ENCODE data around the gene UBE2H. TPM values are rescaled to one million over a fixed set of nuclear protein-coding genes. Genes with fewer than 3 reads are reported as not detected.

The UBE2H gene
- total RNA-seq, 1 donor from 2014 or later = 194 TPM

DNA sequence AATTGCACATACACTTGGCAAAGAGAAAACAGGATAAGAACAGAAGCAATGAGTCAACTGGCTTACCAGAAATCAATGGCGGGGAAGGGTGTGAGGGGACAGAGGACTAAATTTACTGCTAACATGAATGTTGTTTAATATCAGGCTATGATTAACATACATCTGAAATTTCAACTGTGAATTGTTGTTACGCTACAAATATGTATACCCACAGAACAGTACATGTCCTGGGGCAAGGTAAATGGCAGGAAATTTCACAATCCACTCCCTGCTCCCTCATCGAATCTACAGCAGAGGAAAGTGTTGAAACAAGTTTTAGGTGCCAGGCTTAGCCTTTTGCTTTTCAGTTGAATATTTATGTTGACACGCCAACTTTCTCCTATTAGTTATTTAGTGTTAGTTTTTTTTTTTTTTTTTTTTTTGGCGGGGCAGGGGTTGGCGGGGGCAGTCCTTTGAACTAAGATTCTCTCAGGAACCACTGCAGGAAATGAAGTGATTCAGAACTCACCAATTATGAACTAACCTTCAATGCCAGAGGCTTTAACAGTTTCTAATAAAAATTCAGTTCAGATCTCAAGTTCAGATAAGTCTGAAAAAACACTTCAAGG is 99.0 kb downstream of the UBE2H start:
- no peak overlapping the region for H3K4me3 ChIP-seq (ENCODE audit: insufficient read depth, low read depth, low read length)
- peaks cover 53% of the 10 kb centered on the region for H3K79me2 ChIP-seq (ENCODE audit: insufficient read depth, low read length)
- H3K4me2 ChIP-seq (ENCODE audit: low read length) = peak overlapping the region; percentile 48
- peaks cover 10% of the 10 kb centered on the region for H3K36me3 ChIP-seq (ENCODE audit: insufficient read depth, low read length)
- Mint-ChIP-seq H3K27ac (ENCODE audit: unreplicated experiment) (peak overlapping the region; percentile 47), H3K27me3 (ENCODE audit: low read depth, unreplicated experiment) (no peaks in the 10 kb centered on the region), H3K36me3 (ENCODE audit: low read depth, unreplicated experiment) (peaks cover 5% of the 10 kb centered on the region), H3K4me3 (ENCODE audit: unreplicated experiment) (no peak overlapping the region), H3K9me3 (ENCODE audit: unreplicated experiment) (no peaks in the 10 kb centered on the region), H3K4me1 (ENCODE audit: low read depth, unreplicated experiment) (peaks cover 31% of the 10 kb centered on the region)
- no peaks in the 10 kb centered on the region for H3K9me3 ChIP-seq (ENCODE audit: insufficient read depth, low read depth, low read length)
- TF ChIP-seq, protein P1, sequence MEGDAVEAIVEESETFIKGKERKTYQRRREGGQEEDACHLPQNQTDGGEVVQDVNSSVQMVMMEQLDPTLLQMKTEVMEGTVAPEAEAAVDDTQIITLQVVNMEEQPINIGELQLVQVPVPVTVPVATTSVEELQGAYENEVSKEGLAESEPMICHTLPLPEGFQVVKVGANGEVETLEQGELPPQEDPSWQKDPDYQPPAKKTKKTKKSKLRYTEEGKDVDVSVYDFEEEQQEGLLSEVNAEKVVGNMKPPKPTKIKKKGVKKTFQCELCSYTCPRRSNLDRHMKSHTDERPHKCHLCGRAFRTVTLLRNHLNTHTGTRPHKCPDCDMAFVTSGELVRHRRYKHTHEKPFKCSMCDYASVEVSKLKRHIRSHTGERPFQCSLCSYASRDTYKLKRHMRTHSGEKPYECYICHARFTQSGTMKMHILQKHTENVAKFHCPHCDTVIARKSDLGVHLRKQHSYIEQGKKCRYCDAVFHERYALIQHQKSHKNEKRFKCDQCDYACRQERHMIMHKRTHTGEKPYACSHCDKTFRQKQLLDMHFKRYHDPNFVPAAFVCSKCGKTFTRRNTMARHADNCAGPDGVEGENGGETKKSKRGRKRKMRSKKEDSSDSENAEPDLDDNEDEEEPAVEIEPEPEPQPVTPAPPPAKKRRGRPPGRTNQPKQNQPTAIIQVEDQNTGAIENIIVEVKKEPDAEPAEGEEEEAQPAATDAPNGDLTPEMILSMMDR (IDR thresholded peaks at IDR 0.05; ENCODE audit: insufficient read depth, low read depth, low read length) = no peak
- TF ChIP-seq EZH2 (IDR thresholded peaks at IDR 0.05; ENCODE audit: insufficient read depth, low read length) = no peak
- no peaks in the 10 kb centered on the region for H3K27me3 ChIP-seq (ENCODE audit: insufficient read depth, low read length)
- peak overlapping the region; percentile 77 for H3K27ac ChIP-seq (ENCODE audit: low read depth, low read length)
- peaks cover 3% of the 10 kb centered on the region for H4K20me1 ChIP-seq (ENCODE audit: insufficient read depth, low read length)
- no peak overlapping the region for H2AFZ ChIP-seq (ENCODE audit: low read depth, low read length)
- peak overlapping the region; percentile 30 for H3K9ac ChIP-seq (ENCODE audit: low read length)
- FAIRE-seq = no peak
- H3K4me1 ChIP-seq (ENCODE audit: insufficient read depth, low read length) = peaks cover 36% of the 10 kb centered on the region
- DNase-seq (ENCODE audit: low read depth) = no peak

DNA sequence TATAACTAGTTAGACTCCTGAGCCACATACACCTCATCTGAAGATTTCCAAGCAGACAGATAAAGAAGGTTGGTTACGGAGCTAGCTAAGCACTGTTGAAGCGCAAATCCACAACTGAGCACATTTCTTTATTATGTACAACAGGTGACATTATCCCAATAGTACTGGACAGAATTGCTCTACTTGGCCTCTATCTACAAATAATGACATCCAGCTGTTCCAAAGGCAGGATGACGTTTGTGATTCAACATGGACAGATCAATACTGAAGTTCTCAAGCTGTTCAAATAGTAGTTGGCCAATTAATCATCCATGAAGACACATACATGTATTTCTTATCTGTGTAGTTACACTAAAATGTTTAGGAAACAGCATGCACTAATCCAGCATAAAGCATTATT is 101.0 kb downstream of the UBE2H start:
- Mint-ChIP-seq H3K27ac (ENCODE audit: unreplicated experiment) (no peak overlapping the region), H3K27me3 (ENCODE audit: low read depth, unreplicated experiment) (no peaks in the 10 kb centered on the region)

GRCh38 chr7:129851174-129851573 is 101.6 kb downstream of the UBE2H start:
- peaks cover 6% of the 10 kb centered on the region for H3K36me3 Mint-ChIP-seq (ENCODE audit: low read depth, unreplicated experiment)
- H3K9ac ChIP-seq (ENCODE audit: low read length) = no peak overlapping the region
- H4K20me1 ChIP-seq (ENCODE audit: insufficient read depth, low read length) = peaks cover 8% of the 10 kb centered on the region
- H3K27ac Mint-ChIP-seq (ENCODE audit: unreplicated experiment) = no peak overlapping the region
- H3K9me3 Mint-ChIP-seq (ENCODE audit: unreplicated experiment) = no peaks in the 10 kb centered on the region
- H3K4me3 ChIP-seq (ENCODE audit: insufficient read depth, low read depth, low read length) = no peak overlapping the region
- no peak overlapping the region for H3K27ac ChIP-seq (ENCODE audit: low read depth, low read length)
- DNase-seq (ENCODE audit: low read depth) (no peak), FAIRE-seq (no peak)
- peaks cover 48% of the 10 kb centered on the region for H3K4me1 ChIP-seq (ENCODE audit: insufficient read depth, low read length)
- H3K27me3 Mint-ChIP-seq (ENCODE audit: low read depth, unreplicated experiment) = no peaks in the 10 kb centered on the region
- H3K4me3 Mint-ChIP-seq (ENCODE audit: unreplicated experiment) = no peak overlapping the region
- no peaks in the 10 kb centered on the region for H3K9me3 ChIP-seq (ENCODE audit: insufficient read depth, low read depth, low read length)
- TF ChIP-seq, protein P1 (IDR thresholded peaks at IDR 0.05; ENCODE audit: insufficient read depth, low read depth, low read length) = no peak
- no peak for TF ChIP-seq EZH2 (IDR thresholded peaks at IDR 0.05; ENCODE audit: insufficient read depth, low read length)
- H3K79me2 ChIP-seq (ENCODE audit: insufficient read depth, low read length) = peaks cover 50% of the 10 kb centered on the region
- no peak overlapping the region for H3K4me2 ChIP-seq (ENCODE audit: low read length)
- H3K27me3 ChIP-seq (ENCODE audit: insufficient read depth, low read length) = no peaks in the 10 kb centered on the region
- H3K36me3 ChIP-seq (ENCODE audit: insufficient read depth, low read length) = peaks cover 2% of the 10 kb centered on the region
- H3K4me1 Mint-ChIP-seq (ENCODE audit: low read depth, unreplicated experiment) = peaks cover 35% of the 10 kb centered on the region
- no peak overlapping the region for H2AFZ ChIP-seq (ENCODE audit: low read depth, low read length)

More for the DNA sequence above, 101.0 kb downstream of the UBE2H start:
- H3K27me3 ChIP-seq (ENCODE audit: insufficient read depth, low read length) = no peaks in the 10 kb centered on the region
- H3K79me2 ChIP-seq (ENCODE audit: insufficient read depth, low read length) = peaks cover 52% of the 10 kb centered on the region
- no peak overlapping the region for H3K4me3 Mint-ChIP-seq (ENCODE audit: unreplicated experiment)
- H3K4me1 Mint-ChIP-seq (ENCODE audit: low read depth, unreplicated experiment) = peaks cover 29% of the 10 kb centered on the region
- H4K20me1 ChIP-seq (ENCODE audit: insufficient read depth, low read length) = peaks cover 3% of the 10 kb centered on the region
- H3K9me3 ChIP-seq (ENCODE audit: insufficient read depth, low read depth, low read length) = no peaks in the 10 kb centered on the region
- no peaks in the 10 kb centered on the region for H3K9me3 Mint-ChIP-seq (ENCODE audit: unreplicated experiment)
- no peak for DNase-seq (ENCODE audit: low read depth)
- H3K4me3 ChIP-seq (ENCODE audit: insufficient read depth, low read depth, low read length) = no peak overlapping the region
- peaks cover 48% of the 10 kb centered on the region for H3K4me1 ChIP-seq (ENCODE audit: insufficient read depth, low read length)
- peaks cover 9% of the 10 kb centered on the region for H3K36me3 ChIP-seq (ENCODE audit: insufficient read depth, low read length)
- no peak overlapping the region for H3K4me2 ChIP-seq (ENCODE audit: low read length)
- no peak overlapping the region for H3K9ac ChIP-seq (ENCODE audit: low read length)
- peaks cover 8% of the 10 kb centered on the region for H3K36me3 Mint-ChIP-seq (ENCODE audit: low read depth, unreplicated experiment)
- no peak for FAIRE-seq
- no peak overlapping the region for H2AFZ ChIP-seq (ENCODE audit: low read depth, low read length)
- no peak overlapping the region for H3K27ac ChIP-seq (ENCODE audit: low read depth, low read length)
- TF ChIP-seq, protein P1 (IDR thresholded peaks at IDR 0.05; ENCODE audit: insufficient read depth, low read depth, low read length) = no peak
- TF ChIP-seq EZH2 (IDR thresholded peaks at IDR 0.05; ENCODE audit: insufficient read depth, low read length) = no peak
